Liver (tissue), 3 donors: ENCODE data around the gene PSD4.
"Not testable (repeated sequence)": the region's sequence is repeated elsewhere in the genome, so short reads cannot be mapped to it uniquely, and the experiment has no call there.

Experiments used
- FOXA2 ChIP-seq: IDR thresholded peaks from 2 replicates; pipeline ENCODE4 v1.6.1; 2016; ENCODE audit warnings: antibody characterized with exemption
- GABPA ChIP-seq, 2 donors: IDR thresholded peaks in 1 of 2; conservative IDR thresholded peaks in 1 of 2; 2 replicates each; pipeline ENCODE4 v1.6.1; 2016; ENCODE audit warnings: antibody characterized with exemption in 2 of 2, mild to moderate bottlenecking in 1 of 2, moderate library complexity in 1 of 2
- HNF4A ChIP-seq, 2 donors: conservative IDR thresholded peaks; 2 replicates each; pipeline ENCODE4 v1.6.1; 2016; ENCODE audit warnings: antibody characterized with exemption in 2 of 2, mild to moderate bottlenecking in 2 of 2
- JUND ChIP-seq, 2 donors: IDR thresholded peaks; 2 replicates each; pipeline ENCODE4 v1.6.1; 2016; ENCODE audit warnings: antibody characterized with exemption in 2 of 2
- NR2F2 ChIP-seq: IDR thresholded peaks from 2 replicates; pipeline ENCODE4 v1.6.1; 2016; ENCODE audit warnings: antibody characterized with exemption
- RAD21 ChIP-seq, 2 donors: IDR thresholded peaks; 2 replicates each; pipeline ENCODE4 v1.6.1; 2016; ENCODE audit warnings: antibody characterized with exemption in 2 of 2, mild to moderate bottlenecking in 2 of 2
- SP1 ChIP-seq: IDR thresholded peaks from 2 replicates; pipeline ENCODE4 v1.6.1; 2018; ENCODE audit warnings: antibody characterized with exemption, mild to moderate bottlenecking
- TAF1 ChIP-seq: conservative IDR thresholded peaks from 2 replicates; pipeline ENCODE4 v1.6.1; 2016; ENCODE audit warnings: antibody characterized with exemption, mild to moderate bottlenecking
- YY1 ChIP-seq: IDR thresholded peaks from 2 replicates; pipeline ENCODE4 v1.6.1; 2016; ENCODE audit warnings: antibody characterized with exemption, mild to moderate bottlenecking
- TF ChIP-seq, protein P1 (sequence below): IDR thresholded peaks from 2 replicates; pipeline ENCODE4 v1.6.1; 2016; ENCODE audit warnings: antibody characterized with exemption, mild to moderate bottlenecking
- TF ChIP-seq, protein P2 (sequence below): IDR thresholded peaks from 2 replicates; pipeline ENCODE4 v1.6.1; 2016; ENCODE audit warnings: antibody characterized with exemption
- TF ChIP-seq, protein P3 (sequence below): fragments of 150-350 bp; IDR thresholded peaks from 2 replicates; pipeline ENCODE4 v1.5.1; 2017; ENCODE audit warnings: improper control_type of control experiment, low read depth, low read length; ENCODE audit not compliant: missing input control
- TF ChIP-seq, protein P4 (sequence below): IDR thresholded peaks from 2 replicates; pipeline ENCODE4 v1.6.1; 2016; ENCODE audit warnings: antibody characterized with exemption
- TF ChIP-seq, protein P5 (sequence below): IDR thresholded peaks from 2 replicates; pipeline ENCODE4 v1.6.1; 2016; ENCODE audit warnings: antibody characterized with exemption
- donor health status: healthy.
- donor health status: healthy.

DNA sequence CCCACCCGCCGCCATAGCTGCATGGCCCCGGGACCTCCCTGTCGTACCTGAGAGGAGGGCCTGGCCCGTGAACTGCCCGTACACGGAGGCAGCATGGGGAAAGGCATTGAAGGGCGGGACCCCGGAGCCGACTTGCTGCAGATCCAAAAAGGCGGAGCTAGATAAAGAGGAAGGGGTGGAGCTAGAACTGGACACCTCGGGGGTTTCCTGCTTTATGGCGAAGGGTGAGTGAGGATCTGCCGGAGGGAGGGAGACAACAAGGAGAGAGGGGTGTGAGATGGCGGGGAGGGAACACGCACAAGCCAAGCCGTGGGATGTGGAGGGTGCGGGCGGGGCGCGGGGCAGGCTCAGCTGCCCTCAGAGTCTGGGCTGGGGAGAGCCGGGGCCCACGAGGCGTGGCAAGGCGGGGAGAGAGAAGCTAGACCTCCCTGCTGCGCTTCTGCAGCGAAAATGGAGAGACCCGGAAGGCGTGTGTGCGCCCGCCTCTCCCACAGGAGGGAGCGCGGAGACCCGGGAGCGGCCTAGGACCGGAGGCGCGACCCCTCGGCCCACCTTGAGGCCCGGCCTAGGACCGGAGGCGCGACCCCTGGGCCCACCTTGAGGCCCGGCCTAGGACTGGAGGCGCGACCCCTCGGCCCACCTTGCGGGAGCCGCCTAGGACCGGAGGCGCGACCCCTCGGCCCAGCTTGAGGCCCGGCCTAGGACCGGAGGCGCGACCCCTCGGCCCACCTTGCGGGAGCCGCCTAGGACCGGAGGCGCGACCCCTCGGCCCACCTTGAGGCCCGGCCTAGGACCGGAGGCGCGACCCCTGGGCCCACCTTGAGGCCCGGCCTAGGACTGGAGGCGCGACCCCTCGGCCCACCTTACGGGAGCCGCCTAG, 61.8 kb downstream of the PSD4 start:
- TF ChIP-seq, protein P1, sequence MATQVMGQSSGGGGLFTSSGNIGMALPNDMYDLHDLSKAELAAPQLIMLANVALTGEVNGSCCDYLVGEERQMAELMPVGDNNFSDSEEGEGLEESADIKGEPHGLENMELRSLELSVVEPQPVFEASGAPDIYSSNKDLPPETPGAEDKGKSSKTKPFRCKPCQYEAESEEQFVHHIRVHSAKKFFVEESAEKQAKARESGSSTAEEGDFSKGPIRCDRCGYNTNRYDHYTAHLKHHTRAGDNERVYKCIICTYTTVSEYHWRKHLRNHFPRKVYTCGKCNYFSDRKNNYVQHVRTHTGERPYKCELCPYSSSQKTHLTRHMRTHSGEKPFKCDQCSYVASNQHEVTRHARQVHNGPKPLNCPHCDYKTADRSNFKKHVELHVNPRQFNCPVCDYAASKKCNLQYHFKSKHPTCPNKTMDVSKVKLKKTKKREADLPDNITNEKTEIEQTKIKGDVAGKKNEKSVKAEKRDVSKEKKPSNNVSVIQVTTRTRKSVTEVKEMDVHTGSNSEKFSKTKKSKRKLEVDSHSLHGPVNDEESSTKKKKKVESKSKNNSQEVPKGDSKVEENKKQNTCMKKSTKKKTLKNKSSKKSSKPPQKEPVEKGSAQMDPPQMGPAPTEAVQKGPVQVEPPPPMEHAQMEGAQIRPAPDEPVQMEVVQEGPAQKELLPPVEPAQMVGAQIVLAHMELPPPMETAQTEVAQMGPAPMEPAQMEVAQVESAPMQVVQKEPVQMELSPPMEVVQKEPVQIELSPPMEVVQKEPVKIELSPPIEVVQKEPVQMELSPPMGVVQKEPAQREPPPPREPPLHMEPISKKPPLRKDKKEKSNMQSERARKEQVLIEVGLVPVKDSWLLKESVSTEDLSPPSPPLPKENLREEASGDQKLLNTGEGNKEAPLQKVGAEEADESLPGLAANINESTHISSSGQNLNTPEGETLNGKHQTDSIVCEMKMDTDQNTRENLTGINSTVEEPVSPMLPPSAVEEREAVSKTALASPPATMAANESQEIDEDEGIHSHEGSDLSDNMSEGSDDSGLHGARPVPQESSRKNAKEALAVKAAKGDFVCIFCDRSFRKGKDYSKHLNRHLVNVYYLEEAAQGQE: not testable (repeated sequence)
- TF ChIP-seq, protein P2, sequence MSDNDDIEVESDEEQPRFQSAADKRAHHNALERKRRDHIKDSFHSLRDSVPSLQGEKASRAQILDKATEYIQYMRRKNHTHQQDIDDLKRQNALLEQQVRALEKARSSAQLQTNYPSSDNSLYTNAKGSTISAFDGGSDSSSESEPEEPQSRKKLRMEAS: not testable (repeated sequence)
- TF ChIP-seq RAD21 (IDR thresholded peaks at IDR 0.05) (peak in 1 of 2 donors; percentile 12), TAF1 (peak; percentile 28), YY1 (peak; percentile 74)
- TF ChIP-seq, protein P3, sequence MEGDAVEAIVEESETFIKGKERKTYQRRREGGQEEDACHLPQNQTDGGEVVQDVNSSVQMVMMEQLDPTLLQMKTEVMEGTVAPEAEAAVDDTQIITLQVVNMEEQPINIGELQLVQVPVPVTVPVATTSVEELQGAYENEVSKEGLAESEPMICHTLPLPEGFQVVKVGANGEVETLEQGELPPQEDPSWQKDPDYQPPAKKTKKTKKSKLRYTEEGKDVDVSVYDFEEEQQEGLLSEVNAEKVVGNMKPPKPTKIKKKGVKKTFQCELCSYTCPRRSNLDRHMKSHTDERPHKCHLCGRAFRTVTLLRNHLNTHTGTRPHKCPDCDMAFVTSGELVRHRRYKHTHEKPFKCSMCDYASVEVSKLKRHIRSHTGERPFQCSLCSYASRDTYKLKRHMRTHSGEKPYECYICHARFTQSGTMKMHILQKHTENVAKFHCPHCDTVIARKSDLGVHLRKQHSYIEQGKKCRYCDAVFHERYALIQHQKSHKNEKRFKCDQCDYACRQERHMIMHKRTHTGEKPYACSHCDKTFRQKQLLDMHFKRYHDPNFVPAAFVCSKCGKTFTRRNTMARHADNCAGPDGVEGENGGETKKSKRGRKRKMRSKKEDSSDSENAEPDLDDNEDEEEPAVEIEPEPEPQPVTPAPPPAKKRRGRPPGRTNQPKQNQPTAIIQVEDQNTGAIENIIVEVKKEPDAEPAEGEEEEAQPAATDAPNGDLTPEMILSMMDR: not testable (repeated sequence)
- TF ChIP-seq SP1; HNF4A (conservative IDR thresholded peaks at IDR 0.05); JUND (IDR thresholded peaks at IDR 0.05); GABPA (IDR thresholded peaks at IDR 0.05 in 1 of 2, conservative IDR thresholded peaks at IDR 0.05 in 1 of 2); NR2F2; FOXA2: not testable (repeated sequence)
- TF ChIP-seq, protein P4, sequence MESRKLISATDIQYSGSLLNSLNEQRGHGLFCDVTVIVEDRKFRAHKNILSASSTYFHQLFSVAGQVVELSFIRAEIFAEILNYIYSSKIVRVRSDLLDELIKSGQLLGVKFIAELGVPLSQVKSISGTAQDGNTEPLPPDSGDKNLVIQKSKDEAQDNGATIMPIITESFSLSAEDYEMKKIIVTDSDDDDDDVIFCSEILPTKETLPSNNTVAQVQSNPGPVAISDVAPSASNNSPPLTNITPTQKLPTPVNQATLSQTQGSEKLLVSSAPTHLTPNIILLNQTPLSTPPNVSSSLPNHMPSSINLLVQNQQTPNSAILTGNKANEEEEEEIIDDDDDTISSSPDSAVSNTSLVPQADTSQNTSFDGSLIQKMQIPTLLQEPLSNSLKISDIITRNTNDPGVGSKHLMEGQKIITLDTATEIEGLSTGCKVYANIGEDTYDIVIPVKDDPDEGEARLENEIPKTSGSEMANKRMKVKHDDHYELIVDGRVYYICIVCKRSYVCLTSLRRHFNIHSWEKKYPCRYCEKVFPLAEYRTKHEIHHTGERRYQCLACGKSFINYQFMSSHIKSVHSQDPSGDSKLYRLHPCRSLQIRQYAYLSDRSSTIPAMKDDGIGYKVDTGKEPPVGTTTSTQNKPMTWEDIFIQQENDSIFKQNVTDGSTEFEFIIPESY: not testable (repeated sequence)
- TF ChIP-seq, protein P5, sequence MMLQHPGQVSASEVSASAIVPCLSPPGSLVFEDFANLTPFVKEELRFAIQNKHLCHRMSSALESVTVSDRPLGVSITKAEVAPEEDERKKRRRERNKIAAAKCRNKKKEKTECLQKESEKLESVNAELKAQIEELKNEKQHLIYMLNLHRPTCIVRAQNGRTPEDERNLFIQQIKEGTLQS: not testable (repeated sequence)
